ENCODE data around the gene NXPH2.
"Not testable (repeated sequence)": the region's sequence is repeated elsewhere in the genome, so short reads cannot be mapped to it uniquely, and the experiment has no call there.

NXPH2 gene

DNA sequence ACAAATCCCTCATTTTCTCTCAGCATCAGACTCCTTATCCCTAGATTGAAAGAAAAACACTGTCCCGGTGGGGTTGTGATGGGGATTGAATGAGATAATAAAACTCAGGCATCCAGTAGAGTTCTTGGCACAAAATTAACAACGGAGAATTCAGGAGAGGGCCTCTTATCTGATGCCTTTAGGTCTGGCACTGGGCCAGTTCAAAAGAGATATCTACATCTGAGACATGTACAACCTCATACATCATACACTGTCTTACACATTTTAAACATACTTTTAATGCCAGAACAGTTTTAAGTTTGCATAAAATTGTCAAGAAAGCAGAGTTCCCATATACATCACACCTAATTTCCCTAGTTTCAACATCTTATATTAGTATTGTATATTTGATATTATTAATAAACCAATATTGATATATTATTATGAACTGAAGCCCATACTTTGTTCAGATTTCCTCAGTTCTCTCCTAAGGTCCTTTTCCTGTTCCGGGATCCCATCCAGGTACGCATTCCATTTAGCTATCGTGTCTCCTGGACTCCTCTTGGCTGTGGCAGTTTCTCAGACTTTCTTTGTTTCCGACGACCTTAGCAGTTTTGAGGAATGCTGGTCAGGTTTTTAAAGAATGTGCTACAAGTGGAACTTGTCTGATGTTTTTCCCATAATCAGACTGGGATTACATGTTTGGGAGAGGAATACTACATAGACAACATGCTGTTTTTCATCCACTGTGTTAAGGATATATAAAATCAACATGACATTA lies 27.8 kb downstream of the NXPH2 start:
- DNase-seq = peak; percentile 29

DNA sequence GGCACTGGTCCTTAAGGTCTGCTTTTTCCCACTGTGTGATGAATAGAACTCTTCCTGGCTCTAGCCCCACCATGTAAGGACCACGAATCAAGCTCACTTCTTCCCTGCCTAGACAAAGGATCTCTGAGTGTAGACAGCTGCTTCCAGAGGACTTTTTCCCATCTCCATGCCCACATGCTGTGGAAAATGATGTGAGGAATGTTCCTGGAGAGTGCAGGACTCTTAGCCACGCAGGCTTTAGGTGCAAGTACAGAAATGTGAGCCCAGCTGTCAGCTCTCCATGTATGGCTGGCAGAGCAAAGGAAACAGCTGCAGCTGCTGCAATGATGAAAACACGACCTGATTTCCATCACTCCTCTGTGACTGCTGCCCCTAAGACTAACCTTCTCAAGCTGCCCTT lies 35.5 kb downstream of the NXPH2 start:
- peak; percentile 85 for DNase-seq

DNA sequence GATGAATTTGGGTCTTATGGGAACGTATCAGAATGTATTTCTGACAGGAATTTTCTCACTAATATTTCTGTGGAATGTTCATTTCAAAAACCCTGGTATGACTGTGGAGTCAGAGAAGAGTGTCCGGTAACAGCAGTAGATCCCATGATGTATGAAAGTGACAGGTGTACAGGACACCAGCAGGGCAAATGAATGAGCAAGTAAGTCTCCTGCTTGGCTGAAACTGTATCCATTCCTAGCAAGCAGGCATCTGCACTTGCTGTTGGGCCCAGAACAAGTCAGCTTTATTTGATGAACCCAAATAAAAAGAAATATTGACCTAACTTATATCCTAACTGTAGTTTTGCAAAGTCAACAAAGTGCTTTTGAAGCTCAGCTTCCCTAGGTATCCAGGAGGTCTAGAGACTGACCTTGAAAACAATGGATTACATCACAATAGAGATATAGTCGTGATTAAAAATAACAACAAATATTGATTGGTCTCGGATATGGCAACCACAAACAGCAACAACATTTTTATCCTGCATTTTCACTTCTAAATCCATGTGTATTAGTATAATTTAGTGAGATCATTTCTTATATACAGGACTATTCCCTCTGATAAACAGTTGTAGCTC lies 37.6 kb downstream of the NXPH2 start:
- peak; percentile 30 for DNase-seq

DNA sequence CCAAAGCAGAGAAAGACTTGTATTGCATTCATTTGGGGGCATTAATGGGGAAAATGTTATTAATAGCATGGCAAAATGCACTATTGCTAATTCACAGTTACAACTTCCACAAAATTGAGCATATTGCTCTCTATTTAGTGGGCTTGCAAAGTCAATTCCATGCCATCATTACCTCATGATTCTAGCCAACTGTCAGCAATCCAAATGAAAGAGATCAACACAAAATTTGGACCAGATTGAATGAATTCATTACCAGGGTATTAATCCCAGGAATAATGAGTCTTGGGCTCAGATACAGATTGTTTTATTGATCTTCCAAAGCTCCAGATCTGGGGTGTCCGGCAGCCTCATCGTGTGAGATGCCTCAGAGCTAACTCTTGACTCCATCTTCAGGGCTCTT lies 38.3 kb downstream of the NXPH2 start:
- no peak for DNase-seq

DNA sequence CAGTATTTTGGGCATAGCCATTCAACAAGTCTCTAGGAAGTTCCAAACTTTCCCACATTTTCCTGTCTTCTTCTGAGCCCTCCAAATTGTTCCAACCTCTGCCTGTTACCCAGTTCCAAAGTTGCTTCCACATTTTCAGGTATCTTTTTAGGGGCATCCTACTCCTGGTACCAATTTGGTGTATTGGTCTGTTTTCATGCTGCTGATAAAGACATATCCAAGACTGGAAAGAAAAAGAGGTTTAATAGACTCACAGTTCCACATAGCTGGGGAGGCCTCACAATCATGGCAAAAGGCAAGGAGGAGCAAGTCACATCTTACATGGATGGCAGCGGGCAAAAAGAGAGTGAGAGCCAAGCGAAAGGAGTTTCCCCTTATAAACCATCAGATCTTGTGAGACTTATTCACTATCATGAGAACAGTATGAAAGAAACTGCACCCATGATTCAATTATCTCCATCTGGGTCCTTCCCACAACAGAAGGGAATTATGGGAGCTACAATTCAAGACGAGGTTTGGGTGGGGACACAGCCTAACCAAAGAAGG lies 43.1 kb downstream of the NXPH2 start:
- not testable (repeated sequence) for DNase-seq

DNA sequence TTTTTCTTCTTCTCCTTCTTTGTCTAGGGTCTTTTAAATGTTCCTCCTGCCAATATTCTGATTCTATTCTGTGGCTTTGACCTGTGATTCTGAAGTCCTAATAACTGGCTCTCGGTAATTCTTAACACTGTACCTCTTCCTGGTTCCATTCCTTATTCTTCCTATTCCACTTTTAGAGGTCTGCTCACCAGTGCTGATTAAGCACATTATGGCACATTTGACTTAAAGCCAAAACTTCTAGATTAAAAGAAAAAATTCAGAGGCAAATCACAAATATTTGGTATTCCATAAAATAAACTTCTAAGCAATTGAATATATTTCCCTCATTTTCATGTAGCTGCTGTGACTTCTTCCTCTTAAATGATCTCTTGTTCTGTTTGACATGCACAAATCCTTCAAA lies 47.5 kb downstream of the NXPH2 start:
- DNase-seq = no peak

DNA sequence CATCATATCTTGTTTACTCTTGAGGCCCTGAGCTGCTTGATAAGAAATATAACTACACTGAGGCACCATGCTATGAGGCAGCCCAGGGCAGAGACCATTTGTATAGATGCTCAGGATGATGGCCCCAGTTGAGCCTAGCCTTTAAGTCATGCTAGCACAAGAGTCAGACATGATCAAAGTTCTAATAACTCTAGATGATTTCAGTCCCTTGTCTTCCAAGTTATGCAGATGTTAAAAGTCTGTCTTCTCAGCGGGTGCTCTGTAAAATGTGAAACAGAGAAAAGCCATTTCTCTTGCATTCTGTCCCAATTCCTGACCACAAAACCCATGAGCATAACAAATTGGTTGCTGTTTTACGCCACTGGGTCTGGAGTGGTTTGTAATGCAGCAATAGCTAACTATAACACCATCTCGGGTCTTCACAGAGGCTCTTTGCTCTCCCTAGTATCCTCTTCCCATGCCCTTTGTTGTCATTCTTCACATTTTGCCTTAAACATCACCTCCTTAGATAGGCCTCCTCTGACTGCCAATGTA lies 49.6 kb downstream of the NXPH2 start:
- no peak for DNase-seq

DNA sequence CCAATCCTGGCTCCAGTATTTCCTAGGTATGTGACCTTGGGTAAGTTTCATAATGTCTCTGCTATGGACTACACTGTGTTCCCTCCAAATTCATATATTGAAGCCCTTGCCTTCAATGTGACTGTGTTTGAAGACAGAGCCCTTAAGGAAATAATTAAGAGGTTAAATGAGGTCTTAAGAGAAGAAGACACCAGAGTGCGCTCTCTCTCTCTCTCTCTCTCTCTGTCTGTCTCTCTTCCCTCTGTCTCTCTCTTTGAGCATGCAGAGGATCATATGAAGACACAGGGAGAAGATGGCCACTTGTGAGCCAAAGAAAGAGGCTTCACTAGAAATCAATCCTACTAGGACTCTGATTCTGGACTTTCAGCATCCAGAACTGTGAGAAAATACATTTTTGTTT lies 52.2 kb downstream of the NXPH2 start:
- no peak for DNase-seq

DNA sequence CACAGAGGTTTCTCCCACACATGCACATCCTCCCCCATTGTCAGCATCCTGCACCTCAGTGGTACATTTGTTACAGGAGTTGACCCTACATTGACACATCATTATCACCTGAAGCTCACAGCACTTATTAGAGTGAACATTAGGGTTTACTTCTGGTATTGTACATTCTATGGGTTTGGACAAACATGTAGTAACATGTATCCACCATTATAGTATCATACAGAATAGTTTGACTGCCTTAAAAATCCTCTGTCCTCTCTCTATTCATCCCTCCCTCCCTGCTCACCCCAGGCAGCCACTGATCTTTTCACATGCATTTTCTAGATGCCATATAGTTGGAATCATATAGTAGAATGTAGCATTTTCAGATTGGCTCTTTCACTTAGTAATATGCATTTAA lies 53.5 kb downstream of the NXPH2 start:
- DNase-seq = no peak

DNA sequence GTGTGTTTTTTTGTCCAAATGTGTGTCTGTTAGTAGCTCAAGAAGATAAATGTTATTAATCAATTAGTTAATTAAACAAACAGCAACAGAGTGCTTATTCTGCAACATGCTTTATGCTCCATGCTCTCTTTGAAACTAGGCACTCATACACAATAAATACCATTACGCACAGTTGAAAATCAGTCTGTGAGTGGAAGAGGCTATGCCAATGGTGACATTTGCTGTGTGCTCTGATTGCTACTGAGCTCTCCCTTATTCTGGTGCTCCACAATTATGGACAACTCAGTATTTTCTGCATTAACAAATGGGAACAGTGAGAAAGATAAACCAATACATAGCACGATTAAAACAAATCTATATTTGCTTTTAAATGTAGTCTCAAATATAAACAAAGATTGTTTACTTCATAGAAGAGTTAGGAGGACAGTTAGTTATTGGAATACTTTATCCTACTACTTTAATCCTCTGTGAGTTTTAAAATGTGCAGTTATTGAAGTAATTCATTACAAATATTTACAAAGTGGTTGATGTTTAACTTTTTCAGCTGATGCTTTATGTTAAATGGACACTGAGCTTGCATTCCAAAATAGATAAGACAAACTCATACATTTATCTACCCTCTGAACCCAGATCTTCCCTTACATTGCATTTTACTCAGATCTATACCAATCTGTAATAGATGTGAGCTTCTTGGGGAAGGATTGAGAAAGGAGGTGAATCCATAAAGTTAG lies 55.3 kb downstream of the NXPH2 start:
- no peak for DNase-seq

DNA sequence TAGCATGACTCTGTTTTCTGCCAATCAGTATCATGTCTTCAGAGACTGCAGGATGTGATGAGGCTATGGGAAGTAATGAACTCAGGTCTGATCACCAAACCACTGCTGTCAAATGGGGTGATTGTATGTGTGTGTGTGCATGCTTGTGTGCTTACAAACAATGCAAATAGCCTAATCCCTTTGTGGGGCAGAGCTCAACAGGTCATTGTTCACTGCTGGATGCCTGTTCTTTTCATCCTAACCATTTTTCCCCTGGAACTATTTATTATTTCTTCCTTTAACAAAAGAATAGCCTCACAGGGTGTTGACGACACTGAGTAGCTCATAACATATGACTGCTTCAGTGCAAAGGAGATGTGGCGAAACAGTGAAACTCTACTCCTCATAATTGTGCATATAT lies 55.9 kb downstream of the NXPH2 start:
- DNase-seq = no peak

DNA sequence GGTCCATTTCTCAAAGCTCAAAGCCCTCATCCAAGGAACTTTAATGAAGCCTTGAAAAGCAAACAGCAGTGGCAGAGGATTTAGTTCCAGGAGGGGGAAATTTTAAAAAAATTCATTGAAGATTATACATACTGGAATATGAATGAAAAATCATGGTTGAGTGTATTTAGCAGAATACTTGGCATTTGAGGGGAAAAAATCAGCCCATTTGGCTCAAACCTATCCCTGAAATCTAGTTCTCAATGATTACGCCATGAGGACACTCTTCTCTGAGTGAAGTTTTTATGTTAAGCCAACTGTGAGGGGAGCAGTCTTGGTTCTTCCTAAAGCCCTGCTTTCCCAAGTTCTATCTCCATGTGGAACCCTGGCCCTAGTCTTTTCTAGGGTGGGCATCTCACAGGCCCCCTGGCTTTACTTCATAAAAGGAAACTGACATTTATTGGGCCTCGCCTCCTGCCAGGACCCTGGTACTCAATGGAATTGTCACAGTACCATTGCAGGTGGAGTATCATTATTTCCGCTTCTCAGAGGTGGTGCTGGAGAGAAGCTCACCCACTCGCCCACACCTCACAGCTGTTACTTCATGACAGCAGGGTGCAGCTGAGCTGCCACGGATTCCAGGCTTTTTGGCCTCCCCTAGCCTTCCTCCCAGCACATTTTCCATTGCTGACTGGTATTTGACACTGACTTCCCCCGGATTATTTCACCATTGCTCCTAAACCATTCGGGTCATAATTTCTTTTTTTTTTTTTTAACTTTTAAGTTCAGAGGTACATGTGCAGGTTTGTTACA lies 56.8 kb downstream of the NXPH2 start:
- DNase-seq = peak; percentile 46

DNA sequence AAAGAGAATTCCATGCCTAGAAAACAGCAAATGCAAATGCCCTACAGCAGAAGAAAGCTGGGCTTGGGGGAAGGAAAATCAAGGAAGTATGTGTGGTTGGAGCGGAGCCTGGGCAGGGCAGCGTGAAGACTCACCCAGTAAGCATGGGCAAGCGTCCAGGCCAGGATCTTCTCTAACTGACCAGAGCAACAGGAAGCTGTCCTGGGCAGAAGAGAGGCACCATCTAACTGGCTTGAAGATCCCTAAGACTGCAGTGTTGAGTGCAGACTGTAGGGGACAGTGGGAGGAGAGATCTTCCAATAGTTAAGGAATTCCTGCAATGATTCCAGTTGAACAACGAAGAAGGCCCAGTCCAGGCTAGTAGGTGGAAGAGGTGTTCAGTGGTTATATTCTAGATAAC lies 57.9 kb downstream of the NXPH2 start:
- DNase-seq = no peak

DNA sequence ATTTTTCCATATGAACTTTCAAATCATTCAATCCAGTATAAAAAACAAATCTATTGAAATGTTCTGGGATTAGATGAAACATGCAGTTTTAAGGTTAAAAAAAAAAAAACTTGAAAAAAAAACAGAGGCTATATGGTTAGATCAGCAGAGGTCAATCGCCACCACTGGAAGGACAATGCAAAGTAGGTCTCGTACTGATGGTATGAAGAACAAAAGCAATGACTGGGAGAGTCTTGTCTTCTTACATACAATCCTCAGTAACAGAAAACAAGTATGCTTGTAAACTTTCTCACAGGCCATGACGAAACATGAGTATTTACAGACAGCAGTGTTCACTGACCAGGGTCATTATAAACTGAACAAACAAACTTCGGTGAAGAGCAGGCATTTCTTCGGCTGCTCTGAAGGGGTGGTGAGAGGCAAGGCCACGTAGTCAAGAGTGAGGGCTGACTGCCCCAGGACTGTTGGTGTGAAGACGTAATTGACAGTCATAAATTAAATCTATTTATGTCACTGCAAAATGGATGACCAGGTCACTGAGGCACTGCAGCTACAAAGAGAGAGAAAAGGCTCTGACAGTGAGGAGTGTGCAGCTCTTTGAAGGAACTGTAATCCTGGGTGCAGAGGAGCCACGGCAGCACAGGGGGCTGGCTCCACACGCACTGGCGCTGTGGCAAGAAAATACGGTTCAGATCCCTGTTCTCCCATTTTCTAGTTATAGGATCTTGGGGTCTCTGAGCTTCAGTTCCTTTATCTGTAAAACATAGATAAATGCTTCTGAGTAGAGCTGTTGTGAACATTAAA lies 60.0 kb downstream of the NXPH2 start:
- no peak for DNase-seq

DNA sequence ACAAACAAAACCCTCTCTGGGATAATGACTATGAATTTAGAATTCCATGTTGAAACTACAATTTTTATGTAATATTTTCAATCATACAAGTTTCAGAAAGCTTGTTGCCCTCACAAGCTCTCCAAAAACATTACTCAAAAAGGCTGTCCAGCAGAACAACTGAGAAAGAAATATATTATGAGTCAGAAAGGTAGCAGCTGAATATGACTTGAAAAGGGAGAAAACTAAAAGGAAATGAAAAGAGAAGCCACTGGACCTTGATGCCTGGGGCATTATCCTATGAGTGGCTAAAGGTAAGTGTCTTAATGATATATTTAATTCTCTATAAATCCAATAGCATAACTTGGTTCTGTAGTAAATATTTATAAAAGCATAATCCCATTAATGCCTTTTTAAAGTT lies 61.8 kb downstream of the NXPH2 start:
- DNase-seq = no peak

DNA sequence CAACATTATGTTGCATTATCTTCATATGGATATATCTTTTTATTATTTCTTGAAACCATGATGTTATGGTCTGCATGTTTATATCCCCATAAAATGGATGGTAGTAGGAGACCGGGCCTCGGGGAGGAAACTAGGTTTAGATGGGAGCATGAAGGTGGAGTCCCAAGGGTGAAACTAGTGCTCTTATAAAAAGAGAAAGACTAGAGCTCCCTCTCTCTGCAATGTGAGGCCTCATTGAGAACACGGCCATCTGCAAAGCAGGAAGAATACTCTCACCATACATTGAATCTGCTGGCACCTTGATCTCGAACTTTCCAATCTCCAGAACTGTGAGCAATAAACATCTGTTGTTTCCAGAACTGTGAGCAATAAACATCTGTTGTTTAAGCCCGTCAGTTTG lies 64.0 kb downstream of the NXPH2 start:
- DNase-seq = no peak

DNA sequence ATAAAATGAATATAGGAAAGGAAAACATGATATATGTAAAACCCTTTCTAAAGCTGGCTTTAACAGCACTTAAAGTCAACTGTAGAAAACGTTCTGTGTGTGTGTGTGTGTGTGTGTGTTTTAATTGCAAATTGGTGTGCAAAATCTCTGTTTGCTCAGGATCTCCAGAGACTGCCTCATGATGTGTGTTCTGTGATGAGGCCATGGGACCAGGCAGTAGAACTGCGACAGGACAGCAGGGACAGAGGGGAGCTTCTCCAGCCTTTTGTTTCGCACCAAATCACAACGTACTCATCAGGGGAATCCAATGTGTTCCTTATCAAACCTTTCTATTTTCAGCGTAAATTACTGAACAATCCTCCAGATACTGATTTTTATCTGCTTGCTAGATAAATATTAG lies 66.7 kb downstream of the NXPH2 start:
- DNase-seq = no peak

DNA sequence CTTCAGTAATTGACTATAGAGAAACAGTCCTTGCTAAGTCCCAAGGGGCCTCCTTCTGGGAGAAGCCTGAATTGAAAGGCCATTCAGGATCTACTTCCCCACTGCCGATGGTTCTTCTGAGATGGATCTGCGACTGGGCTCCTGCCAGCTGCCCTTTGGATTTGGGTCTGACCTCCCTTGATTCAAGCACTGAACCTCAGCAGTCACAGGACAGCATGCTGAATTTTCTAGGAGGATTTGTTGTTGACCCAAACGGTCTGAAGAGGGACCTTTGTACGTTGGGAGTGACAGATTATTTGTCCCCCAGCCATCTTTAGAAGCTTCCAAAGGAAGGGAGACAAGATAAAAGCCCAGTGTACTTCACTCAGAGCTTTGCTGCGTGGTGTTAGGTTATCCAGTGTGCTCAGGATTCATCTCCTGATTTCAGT lies 67.1 kb downstream of the NXPH2 start:
- no peak for DNase-seq

DNA sequence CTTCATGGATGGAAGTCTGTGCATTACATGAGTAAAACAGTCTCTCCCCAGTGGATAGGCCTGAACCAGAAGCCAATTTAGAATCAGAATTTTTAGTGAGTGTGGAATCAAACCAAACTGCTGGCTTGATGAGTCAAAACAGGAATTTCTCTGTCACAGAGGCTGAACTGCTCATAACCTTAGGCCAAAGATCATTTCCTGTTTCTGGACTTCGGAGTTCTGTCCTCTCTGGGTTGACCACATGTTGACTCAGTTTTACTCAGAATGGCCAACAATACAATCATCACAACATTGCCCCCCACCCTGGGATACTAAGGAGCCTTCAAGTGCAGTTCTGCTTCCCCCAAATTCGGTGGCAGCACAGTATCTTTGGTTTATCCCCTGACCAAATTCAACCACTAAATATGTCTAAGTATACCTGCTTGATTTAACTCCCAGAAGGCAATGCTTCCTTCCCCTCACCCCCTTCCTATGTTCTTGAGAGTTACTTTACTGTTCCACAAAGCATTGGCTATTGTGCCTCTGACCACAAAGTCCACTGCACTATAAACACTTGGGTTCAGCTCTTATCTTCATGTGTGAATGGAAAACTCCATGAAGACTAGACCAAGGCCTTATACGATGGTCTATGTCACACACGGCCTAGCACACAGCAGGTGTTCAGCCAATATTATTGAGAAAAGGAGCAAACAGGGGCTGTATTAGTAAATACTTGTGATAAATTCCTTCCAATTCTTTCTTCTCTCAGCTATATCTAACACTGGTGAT lies 67.8 kb downstream of the NXPH2 start:
- no peak for DNase-seq

DNA sequence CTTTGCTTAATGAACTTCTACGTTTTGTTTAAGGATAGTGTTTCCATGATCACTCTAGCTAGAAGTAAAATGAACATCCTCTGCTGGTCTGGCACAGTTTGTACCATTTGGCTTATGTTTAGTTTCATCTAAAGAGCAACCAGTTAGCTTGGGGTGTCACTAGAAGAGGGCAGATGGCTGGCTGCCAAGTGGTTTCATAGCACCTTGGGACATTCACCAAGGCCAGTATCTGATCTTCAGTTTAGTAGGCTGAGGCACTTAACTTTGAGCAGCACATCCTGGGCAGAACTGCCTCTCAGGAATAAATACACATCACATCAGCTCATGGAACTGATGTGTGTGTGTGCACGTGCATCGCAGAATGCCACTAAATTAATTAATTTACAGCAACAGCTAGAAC lies 68.4 kb downstream of the NXPH2 start:
- DNase-seq = no peak

DNA sequence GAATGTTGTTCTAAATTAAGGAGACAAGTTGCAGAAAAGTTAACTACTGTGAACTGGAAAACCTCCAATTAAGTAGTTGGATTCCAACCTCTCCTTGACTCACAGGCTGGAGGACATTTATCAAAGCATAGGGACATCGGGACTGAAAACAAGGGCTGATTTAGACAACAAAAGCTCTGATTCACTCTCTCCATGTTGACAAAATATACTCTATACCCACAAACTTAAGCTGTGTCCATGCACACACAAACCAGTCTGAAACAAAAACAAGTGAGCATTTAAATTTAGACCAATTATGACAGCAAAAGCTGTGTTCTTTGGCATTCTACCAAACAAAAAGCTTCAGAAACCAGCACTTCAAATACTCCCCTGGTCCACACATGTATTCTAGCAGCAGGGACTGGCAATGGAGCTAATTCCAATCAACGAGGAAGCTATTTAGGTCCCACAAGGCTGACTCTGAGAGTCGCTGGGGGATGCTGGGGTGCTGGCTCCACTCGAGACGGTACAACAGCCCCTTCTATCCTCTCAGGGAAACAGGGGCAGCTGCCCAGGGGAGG lies 71.4 kb downstream of the NXPH2 start:
- no peak for DNase-seq
